Measurements from ENCODE around the gene TOR4A. TPM values are rescaled to one million over a fixed set of nuclear protein-coding genes. Genes with fewer than 3 reads are reported as not detected.

Gene TOR4A
- total and polyA plus RNA-seq, 9 of the 15 experiments (the other 6 are each of a cell fraction or from before 2014, with no cell fraction given): 3.9 to 49.2 (median 8.8) TPM

DNA sequence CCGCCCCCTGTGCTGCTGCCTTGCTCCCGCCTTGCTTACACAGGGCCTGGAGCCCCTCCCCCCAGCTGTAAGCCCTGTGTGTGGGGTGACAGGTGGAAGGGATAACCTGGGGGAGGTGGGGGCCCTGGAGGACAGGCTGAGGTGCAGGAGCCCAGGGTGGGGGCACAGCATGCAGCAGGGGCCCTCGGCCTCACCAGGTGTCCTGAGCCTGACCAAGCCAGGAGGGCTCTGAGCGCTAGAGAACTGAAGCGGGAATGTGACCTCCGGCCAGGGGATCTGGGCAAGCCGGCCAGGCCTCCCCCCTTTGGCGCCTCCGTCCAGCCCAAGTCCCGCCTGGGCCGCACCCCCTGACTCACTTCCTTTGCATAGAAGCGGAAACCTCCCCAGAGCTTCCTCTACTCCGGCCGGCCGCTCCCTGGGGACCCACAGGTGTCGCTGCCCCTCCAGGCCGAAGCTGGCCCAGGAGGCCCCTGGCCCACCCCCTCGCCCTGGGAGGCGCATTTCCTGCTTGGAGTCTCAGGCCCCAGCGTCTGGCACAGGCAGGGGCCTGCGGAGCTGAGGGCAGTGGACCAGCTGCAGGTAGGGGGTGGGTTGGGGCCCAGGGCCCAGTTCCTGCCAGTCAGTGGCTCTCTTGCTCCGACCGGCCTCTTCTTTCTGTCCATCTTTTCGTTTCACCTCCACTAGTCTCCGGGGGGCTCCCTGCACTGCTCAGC lies at the start of gene TOR4A (continued):
- TF ChIP-seq ZBTB7A (IDR thresholded peaks at IDR 0.05; ENCODE audit: borderline replicate concordance, control insufficient read depth, low read depth, low read length) (peak; percentile 95), FOSL1 (tag; conservative IDR thresholded peaks at IDR 0.05) (peak; percentile 91), MIER1 (IDR thresholded peaks at IDR 0.05; ENCODE audit: low read depth) (no peak), SNIP1 (IDR thresholded peaks at IDR 0.05; ENCODE audit: low read depth) (no peak), RFX5 (IDR thresholded peaks at IDR 0.05; ENCODE audit: low read depth, low read length) (no peak), PPARD (CRISPR knock-in tag; IDR thresholded peaks at IDR 0.05) (no peak), ZNF311 (CRISPR knock-in tag; IDR thresholded peaks at IDR 0.05) (no peak; the same call in 1 of the 2 replicates), POLR2AphosphoS5 (IDR thresholded peaks at IDR 0.05; ENCODE audit: control insufficient read depth, insufficient read depth, low read depth, low read length) (peak; percentile 47; the same call in 1 of the 2 replicates), ZNF583 (CRISPR knock-in tag; IDR thresholded peaks at IDR 0.05) (peak; percentile 21; the same call in 1 of the 2 replicates), CBX2 (IDR thresholded peaks at IDR 0.05; ENCODE audit: insufficient read depth, low read length, poor library complexity, severe bottlenecking) (no peak), GATAD2B (IDR thresholded peaks at IDR 0.05; ENCODE audit: borderline replicate concordance) (peak; percentile 16; the same call in 1 of the 2 replicates), CHD2 (IDR thresholded peaks at IDR 0.05; ENCODE audit: low read depth, low read length) (peak; percentile 11), ZNF282 (CRISPR knock-in tag; IDR thresholded peaks at IDR 0.05) (0 out of 2 replicates have a peak, but pooled peaks have one; percentile 37), TRIM28 (IDR thresholded peaks at IDR 0.05) (no peak), TEAD4 (IDR thresholded peaks at IDR 0.05; ENCODE audit: low read length) (no peak; the same call in 1 of the 2 replicates), TEAD4 (CRISPR knock-in tag; IDR thresholded peaks at IDR 0.05; ENCODE audit: borderline replicate concordance) (no peak), NFIC (IDR thresholded peaks at IDR 0.05) (no peak), HMGN3 (IDR thresholded peaks at IDR 0.05; ENCODE audit: borderline replicate concordance, extremely low read depth, insufficient read length, low read depth, low read length) (peak; percentile 83), NCOA6 (IDR thresholded peaks at IDR 0.05) (no peak), BHLHE40 (IDR thresholded peaks at IDR 0.05; ENCODE audit: low read length) (no peak), NR4A1 (CRISPR knock-in tag; IDR thresholded peaks at IDR 0.05) (peak; percentile 36; the same call in 1 of the 2 replicates), NR4A1 (tag; IDR thresholded peaks at IDR 0.05) (no peak; the same call in 1 of the 2 replicates)
- TF ChIP-seq, protein P1, sequence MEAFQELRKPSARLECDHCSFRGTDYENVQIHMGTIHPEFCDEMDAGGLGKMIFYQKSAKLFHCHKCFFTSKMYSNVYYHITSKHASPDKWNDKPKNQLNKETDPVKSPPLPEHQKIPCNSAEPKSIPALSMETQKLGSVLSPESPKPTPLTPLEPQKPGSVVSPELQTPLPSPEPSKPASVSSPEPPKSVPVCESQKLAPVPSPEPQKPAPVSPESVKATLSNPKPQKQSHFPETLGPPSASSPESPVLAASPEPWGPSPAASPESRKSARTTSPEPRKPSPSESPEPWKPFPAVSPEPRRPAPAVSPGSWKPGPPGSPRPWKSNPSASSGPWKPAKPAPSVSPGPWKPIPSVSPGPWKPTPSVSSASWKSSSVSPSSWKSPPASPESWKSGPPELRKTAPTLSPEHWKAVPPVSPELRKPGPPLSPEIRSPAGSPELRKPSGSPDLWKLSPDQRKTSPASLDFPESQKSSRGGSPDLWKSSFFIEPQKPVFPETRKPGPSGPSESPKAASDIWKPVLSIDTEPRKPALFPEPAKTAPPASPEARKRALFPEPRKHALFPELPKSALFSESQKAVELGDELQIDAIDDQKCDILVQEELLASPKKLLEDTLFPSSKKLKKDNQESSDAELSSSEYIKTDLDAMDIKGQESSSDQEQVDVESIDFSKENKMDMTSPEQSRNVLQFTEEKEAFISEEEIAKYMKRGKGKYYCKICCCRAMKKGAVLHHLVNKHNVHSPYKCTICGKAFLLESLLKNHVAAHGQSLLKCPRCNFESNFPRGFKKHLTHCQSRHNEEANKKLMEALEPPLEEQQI (IDR thresholded peaks at IDR 0.05): no peak
- TF ChIP-seq, protein P2, sequence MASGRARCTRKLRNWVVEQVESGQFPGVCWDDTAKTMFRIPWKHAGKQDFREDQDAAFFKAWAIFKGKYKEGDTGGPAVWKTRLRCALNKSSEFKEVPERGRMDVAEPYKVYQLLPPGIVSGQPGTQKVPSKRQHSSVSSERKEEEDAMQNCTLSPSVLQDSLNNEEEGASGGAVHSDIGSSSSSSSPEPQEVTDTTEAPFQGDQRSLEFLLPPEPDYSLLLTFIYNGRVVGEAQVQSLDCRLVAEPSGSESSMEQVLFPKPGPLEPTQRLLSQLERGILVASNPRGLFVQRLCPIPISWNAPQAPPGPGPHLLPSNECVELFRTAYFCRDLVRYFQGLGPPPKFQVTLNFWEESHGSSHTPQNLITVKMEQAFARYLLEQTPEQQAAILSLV (tag; IDR thresholded peaks at IDR 0.05): no peak
- TF ChIP-seq, protein P3, sequence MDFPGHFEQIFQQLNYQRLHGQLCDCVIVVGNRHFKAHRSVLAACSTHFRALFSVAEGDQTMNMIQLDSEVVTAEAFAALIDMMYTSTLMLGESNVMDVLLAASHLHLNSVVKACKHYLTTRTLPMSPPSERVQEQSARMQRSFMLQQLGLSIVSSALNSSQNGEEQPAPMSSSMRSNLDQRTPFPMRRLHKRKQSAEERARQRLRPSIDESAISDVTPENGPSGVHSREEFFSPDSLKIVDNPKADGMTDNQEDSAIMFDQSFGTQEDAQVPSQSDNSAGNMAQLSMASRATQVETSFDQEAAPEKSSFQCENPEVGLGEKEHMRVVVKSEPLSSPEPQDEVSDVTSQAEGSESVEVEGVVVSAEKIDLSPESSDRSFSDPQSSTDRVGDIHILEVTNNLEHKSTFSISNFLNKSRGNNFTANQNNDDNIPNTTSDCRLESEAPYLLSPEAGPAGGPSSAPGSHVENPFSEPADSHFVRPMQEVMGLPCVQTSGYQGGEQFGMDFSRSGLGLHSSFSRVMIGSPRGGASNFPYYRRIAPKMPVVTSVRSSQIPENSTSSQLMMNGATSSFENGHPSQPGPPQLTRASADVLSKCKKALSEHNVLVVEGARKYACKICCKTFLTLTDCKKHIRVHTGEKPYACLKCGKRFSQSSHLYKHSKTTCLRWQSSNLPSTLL (IDR thresholded peaks at IDR 0.05): no peak
